Activated T-helper 2 cell treated with anti-CD3 and anti-CD28 coated beads, Interferon-gamma antibody, Interleukin-2, Interleukin-4, amounts not matched to agents 10 μg/mL and 5 μg/mL and 100 μg/mL, durations not matched to agents 14 hours and 24 hours and 36 hours (primary cell): ENCODE measurements around the gene FCF1. TPM values are rescaled to one million over a fixed set of nuclear protein-coding genes. Genes with fewer than 3 reads are reported as not detected.
"Not testable (repeated sequence)": the region's sequence is repeated elsewhere in the genome, so short reads cannot be mapped to it uniquely, and the experiment has no call there.

Experiments used
- DNase-seq: peaks from one replicate; pipeline ENCODE4 v3.0.0; 2021; ENCODE audit warnings: low spot score
- H3K27ac Mint-ChIP-seq: one replicate; pipeline ENCODE4 v1.8.0; 2021; ENCODE audit warnings: mixed read lengths
- H3K27me3 Mint-ChIP-seq: one replicate; pipeline ENCODE4 v1.8.0; 2021; ENCODE audit warnings: low read depth, mixed read lengths
- H3K36me3 Mint-ChIP-seq: one replicate; pipeline ENCODE4 v1.8.0; 2021; ENCODE audit warnings: low read depth, mixed read lengths
- H3K4me1 Mint-ChIP-seq: one replicate; pipeline ENCODE4 v1.8.0; 2021; ENCODE audit warnings: low read depth, mixed read lengths
- H3K4me3 Mint-ChIP-seq: one replicate; pipeline ENCODE4 v1.8.0; 2021; ENCODE audit warnings: low read depth, mild to moderate bottlenecking, moderate library complexity, mixed read lengths
- H3K9me3 Mint-ChIP-seq: one replicate; pipeline ENCODE4 v1.8.0; 2021; ENCODE audit warnings: mixed read lengths
- intact Hi-C: fragments of 100-400 bp; cut with micrococcal nuclease; formaldehyde crosslinking; loops from one replicate; pipeline ENCODE4 v1.15.1; 2023
- total RNA-seq: library from RNA; stranded (reverse); gene quantifications from 2 replicates; pipeline ENCODE4 v1.2.3, GENCODE V29; 2022

Gene FCF1
- total RNA-seq, 1 donor from 2014 or later: 62.8 TPM

- Mint-ChIP-seq H3K4me3 (no peak overlapping the region), H3K36me3 (no peaks in the 10 kb centered on the region), H3K27ac (no peak overlapping the region), H3K27me3 (no peaks in the 10 kb centered on the region), H3K4me1 (no peaks in the 10 kb centered on the region), H3K9me3 (peaks cover 15% of the 10 kb centered on the region)
- no peak for DNase-seq
- intact Hi-C loops: no loop called here
These were observed 42.0 kb downstream of the FCF1 start for GRCh38 chr14:74754899-74755298.

GRCh38 chr14:74756326-74756725 lies 43.4 kb downstream of the FCF1 start:
- intact Hi-C loops: no loop called here
- no peaks in the 10 kb centered on the region for H3K4me1 Mint-ChIP-seq
- H3K36me3 Mint-ChIP-seq: no peaks in the 10 kb centered on the region
- H3K4me3 Mint-ChIP-seq: no peak overlapping the region
- peaks cover 15% of the 10 kb centered on the region for H3K9me3 Mint-ChIP-seq
- H3K27me3 Mint-ChIP-seq: no peaks in the 10 kb centered on the region
- no peak for DNase-seq
- H3K27ac Mint-ChIP-seq: no peak overlapping the region

GRCh38 chr14:74758505-74758904 lies 45.6 kb downstream of the FCF1 start:
- H3K4me3 Mint-ChIP-seq, H3K9me3 Mint-ChIP-seq, H3K27me3 Mint-ChIP-seq, intact Hi-C loops, H3K4me1 Mint-ChIP-seq, H3K27ac Mint-ChIP-seq, H3K36me3 Mint-ChIP-seq, DNase-seq: not testable (repeated sequence)

- H3K4me1 Mint-ChIP-seq: peaks cover 42% of the 10 kb centered on the region
- peak within 1 kb of the TSS; percentile 98 for H3K27ac Mint-ChIP-seq
- H3K27me3 Mint-ChIP-seq: no peaks in the 10 kb centered on the region
These were observed 50.2 kb downstream of the FCF1 start, which contains the start of gene YLPM1 for GRCh38 chr14:74762917-74763802. TSS of gene YLPM1 (plus strand) at chr14:74763316. CDS start at chr14:74763490, 174 bp downstream.

GRCh38 chr14:74763803-74764531 lies 51.0 kb downstream of the FCF1 start:
- Mint-ChIP-seq H3K27me3 (no peaks in the 10 kb centered on the region), H3K27ac (peak overlapping the region; percentile 98), H3K36me3 (peaks cover 38% of the 10 kb centered on the region), H3K9me3 (peaks cover 4% of the 10 kb centered on the region), H3K4me1 (peaks cover 48% of the 10 kb centered on the region), H3K4me3 (peak overlapping the region; percentile 100)
- no peak for DNase-seq
- intact Hi-C loops: loop anchor here (1.0 to 10.0 kb wide), 4 partner anchors 29 to 901 kb away; partner anchors contain the start of genes AREL1, ERG28, FCF1 and TTLL5

More at GRCh38 chr14:74762917-74763802, 50.2 kb downstream of the FCF1 start, which contains the start of gene YLPM1:
- peak within 1 kb of the TSS; percentile 100 for H3K4me3 Mint-ChIP-seq
- H3K9me3 Mint-ChIP-seq: peaks cover 4% of the 10 kb centered on the region
- DNase-seq: peak; percentile 93
- intact Hi-C loops: loop anchor here (1.0 to 10.0 kb wide), 3 partner anchors 30 to 902 kb away; partner anchors contain the start of genes AREL1, ERG28, FCF1 and TTLL5
- H3K36me3 Mint-ChIP-seq: peaks cover 32% of the 10 kb centered on the region

- Mint-ChIP-seq H3K9me3 (peaks cover 4% of the 10 kb centered on the region), H3K27ac (peak overlapping the region; percentile 43), H3K4me3 (peak overlapping the region; percentile 100), H3K36me3 (peaks cover 39% of the 10 kb centered on the region), H3K4me1 (peaks cover 51% of the 10 kb centered on the region), H3K27me3 (no peaks in the 10 kb centered on the region)
- intact Hi-C loops: loop anchor here (2.0 to 10.0 kb wide), 2 partner anchors 71 to 899 kb away; partner anchors contain the start of genes ERG28 and TTLL5
- DNase-seq: no peak
These were observed 52.8 kb downstream of the FCF1 start for GRCh38 chr14:74765721-74766120.

GRCh38 chr14:74771399-74771798 lies 58.5 kb downstream of the FCF1 start:
- peaks cover 30% of the 10 kb centered on the region for H3K4me1 Mint-ChIP-seq
- H3K4me3 Mint-ChIP-seq: no peak overlapping the region
- H3K9me3 Mint-ChIP-seq: no peaks in the 10 kb centered on the region
- H3K36me3 Mint-ChIP-seq: peaks cover 41% of the 10 kb centered on the region
- H3K27ac Mint-ChIP-seq: peak overlapping the region; percentile 15
- DNase-seq: no peak
- intact Hi-C loops: no loop called here
- H3K27me3 Mint-ChIP-seq: no peaks in the 10 kb centered on the region

- H3K36me3 Mint-ChIP-seq: peaks cover 63% of the 10 kb centered on the region
- intact Hi-C loops: no loop called here
- H3K27ac Mint-ChIP-seq: no peak overlapping the region
- H3K9me3 Mint-ChIP-seq: no peaks in the 10 kb centered on the region
- no peaks in the 10 kb centered on the region for H3K27me3 Mint-ChIP-seq
- peaks cover 17% of the 10 kb centered on the region for H3K4me1 Mint-ChIP-seq
- no peak for DNase-seq
- H3K4me3 Mint-ChIP-seq: no peak overlapping the region
These were observed 71.7 kb downstream of the FCF1 start for GRCh38 chr14:74784634-74785033.

- peaks cover 59% of the 10 kb centered on the region for H3K36me3 Mint-ChIP-seq
- no peak overlapping the region for H3K27ac Mint-ChIP-seq
- no peaks in the 10 kb centered on the region for H3K27me3 Mint-ChIP-seq
- no peak overlapping the region for H3K4me3 Mint-ChIP-seq
- H3K9me3 Mint-ChIP-seq: no peaks in the 10 kb centered on the region
- peaks cover 17% of the 10 kb centered on the region for H3K4me1 Mint-ChIP-seq
- no peak for DNase-seq
- intact Hi-C loops: no loop called here
These were observed 72.2 kb downstream of the FCF1 start for GRCh38 chr14:74785056-74785613.

- intact Hi-C loops: no loop called here
- Mint-ChIP-seq H3K4me3 (no peak overlapping the region), H3K27ac (no peak overlapping the region), H3K36me3 (peaks cover 49% of the 10 kb centered on the region), H3K9me3 (no peaks in the 10 kb centered on the region), H3K27me3 (no peaks in the 10 kb centered on the region), H3K4me1 (peaks cover 22% of the 10 kb centered on the region)
- no peak for DNase-seq
These were observed 73.9 kb downstream of the FCF1 start for GRCh38 chr14:74786796-74787315.
